DOHH2 (cell line): ENCODE data around the gene TRAFD1.
"Not testable (repeated sequence)": the region's sequence is repeated elsewhere in the genome, so short reads cannot be mapped to it uniquely, and the experiment has no call there.

Source experiments
- EZH2phosphoT487 ChIP-seq: fragments of 200-600 bp; sonication (generic); IDR thresholded peaks from 2 replicates; pipeline ENCODE4 v1.6.1; 2017; ENCODE audit warnings: borderline replicate concordance, mild to moderate bottlenecking, antibody characterized with exemption, low read length, moderate library complexity, mixed read lengths
- TF ChIP-seq, protein P1 (sequence below): fragments of 200-600 bp; sonication (generic); IDR thresholded peaks from one replicate; pipeline ENCODE4 v1.5.1; 2014; ENCODE audit warnings: antibody characterized with exemption, mild to moderate bottlenecking, low read depth, low read length; ENCODE audit not compliant: poor library complexity, severe bottlenecking

DNA sequence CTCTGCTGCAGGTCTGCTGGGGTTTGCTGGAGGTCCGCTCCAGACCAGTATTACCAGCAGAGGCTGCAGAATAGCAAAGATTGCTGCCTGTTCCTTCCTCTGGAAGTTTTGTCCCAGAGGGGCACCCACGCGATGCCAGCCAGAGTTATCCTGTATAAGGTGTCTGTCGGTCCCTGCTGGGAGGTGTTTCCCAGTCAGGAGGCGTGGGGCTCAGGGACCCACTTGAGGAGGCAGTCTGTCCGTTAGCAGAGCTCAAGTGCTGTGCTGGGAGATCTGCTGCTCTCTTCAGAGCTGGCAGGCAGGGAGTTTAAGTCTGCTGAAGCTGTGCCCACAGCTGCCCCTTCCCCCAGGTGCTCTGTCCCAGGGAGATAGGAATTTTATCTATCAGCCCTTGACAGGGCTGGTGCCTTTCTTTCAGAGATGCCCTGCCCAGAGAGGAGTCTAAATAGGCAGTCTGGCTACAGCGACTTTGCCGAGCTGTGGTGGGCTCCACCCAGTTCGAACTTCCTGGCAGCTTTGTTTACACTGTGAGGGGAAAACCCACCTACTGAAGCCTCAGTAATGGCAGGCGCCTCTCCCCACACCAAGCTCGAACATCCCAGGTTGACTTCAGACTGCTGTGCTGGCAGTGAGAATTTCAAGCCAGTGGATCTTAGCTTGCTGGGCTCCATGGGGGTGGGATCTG lies 33.2 kb downstream of the TRAFD1 start:
- TF ChIP-seq, protein P1, sequence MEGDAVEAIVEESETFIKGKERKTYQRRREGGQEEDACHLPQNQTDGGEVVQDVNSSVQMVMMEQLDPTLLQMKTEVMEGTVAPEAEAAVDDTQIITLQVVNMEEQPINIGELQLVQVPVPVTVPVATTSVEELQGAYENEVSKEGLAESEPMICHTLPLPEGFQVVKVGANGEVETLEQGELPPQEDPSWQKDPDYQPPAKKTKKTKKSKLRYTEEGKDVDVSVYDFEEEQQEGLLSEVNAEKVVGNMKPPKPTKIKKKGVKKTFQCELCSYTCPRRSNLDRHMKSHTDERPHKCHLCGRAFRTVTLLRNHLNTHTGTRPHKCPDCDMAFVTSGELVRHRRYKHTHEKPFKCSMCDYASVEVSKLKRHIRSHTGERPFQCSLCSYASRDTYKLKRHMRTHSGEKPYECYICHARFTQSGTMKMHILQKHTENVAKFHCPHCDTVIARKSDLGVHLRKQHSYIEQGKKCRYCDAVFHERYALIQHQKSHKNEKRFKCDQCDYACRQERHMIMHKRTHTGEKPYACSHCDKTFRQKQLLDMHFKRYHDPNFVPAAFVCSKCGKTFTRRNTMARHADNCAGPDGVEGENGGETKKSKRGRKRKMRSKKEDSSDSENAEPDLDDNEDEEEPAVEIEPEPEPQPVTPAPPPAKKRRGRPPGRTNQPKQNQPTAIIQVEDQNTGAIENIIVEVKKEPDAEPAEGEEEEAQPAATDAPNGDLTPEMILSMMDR = not testable (repeated sequence)
- not testable (repeated sequence) for TF ChIP-seq EZH2phosphoT487
